Measurements from ENCODE around the gene PARD3B.

PARD3B gene

DNA sequence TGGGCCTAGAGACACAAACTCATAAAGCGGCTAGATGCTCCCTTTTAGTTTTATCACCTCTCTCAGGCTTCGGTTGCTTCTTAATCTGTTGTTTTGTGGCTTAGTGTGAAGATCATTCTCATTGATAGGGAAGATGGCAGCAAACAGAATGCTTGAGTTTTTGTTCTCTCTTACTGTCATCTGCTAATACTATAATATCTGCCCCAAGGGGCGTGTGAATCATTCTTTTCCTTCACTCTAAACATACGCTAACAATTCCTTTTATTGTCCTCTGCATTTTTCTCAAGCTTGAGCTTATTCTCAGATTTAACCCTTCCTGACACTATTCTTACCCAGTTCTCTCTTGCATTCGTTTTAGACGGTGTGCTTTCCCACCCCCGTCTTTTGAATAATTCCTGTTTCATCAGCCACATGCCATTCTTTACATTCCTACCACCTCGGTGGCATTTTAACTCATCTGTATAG lies 813.1 kb downstream of the PARD3B start:
- Histone ChIP-seq H3K27me3 (ENCODE audit: control insufficient read depth, insufficient read depth, low read length) (no peaks in the 10 kb centered on the region), H3K36me3 (ENCODE audit: control insufficient read depth, low read depth, low read length) (no peaks in the 10 kb centered on the region), H3K27ac (ENCODE audit: low read length) (peak overlapping the region; percentile 51), H3K4me3 (ENCODE audit: low read length) (peak overlapping the region; percentile 1), H3K9ac (ENCODE audit: low read length) (peak overlapping the region; percentile 11), H3K4me1 (ENCODE audit: control insufficient read depth, low read depth, low read length) (peaks cover 22% of the 10 kb centered on the region), H3K9me3 (ENCODE audit: control insufficient read depth, low read depth, low read length) (no peaks in the 10 kb centered on the region)

GRCh38 chr2:205361272-205361671 lies 816.0 kb downstream of the PARD3B start:
- Histone ChIP-seq H3K9ac (ENCODE audit: low read length) (no peak overlapping the region), H3K4me3 (ENCODE audit: low read length) (no peak overlapping the region), H3K27ac (ENCODE audit: low read length) (no peak overlapping the region), H3K36me3 (ENCODE audit: control insufficient read depth, low read depth, low read length) (no peaks in the 10 kb centered on the region), H3K9me3 (ENCODE audit: control insufficient read depth, low read depth, low read length) (no peaks in the 10 kb centered on the region), H3K27me3 (ENCODE audit: control insufficient read depth, insufficient read depth, low read length) (no peaks in the 10 kb centered on the region), H3K4me1 (ENCODE audit: control insufficient read depth, low read depth, low read length) (peaks cover 28% of the 10 kb centered on the region)

GRCh38 chr2:205361970-205362369 lies 816.7 kb downstream of the PARD3B start:
- peaks cover 28% of the 10 kb centered on the region for H3K4me1 ChIP-seq (ENCODE audit: control insufficient read depth, low read depth, low read length)
- H3K9ac ChIP-seq (ENCODE audit: low read length) = no peak overlapping the region
- no peaks in the 10 kb centered on the region for H3K36me3 ChIP-seq (ENCODE audit: control insufficient read depth, low read depth, low read length)
- H3K9me3 ChIP-seq (ENCODE audit: control insufficient read depth, low read depth, low read length) = no peaks in the 10 kb centered on the region
- H3K4me3 ChIP-seq (ENCODE audit: low read length) = no peak overlapping the region
- H3K27ac ChIP-seq (ENCODE audit: low read length) = no peak overlapping the region
- no peaks in the 10 kb centered on the region for H3K27me3 ChIP-seq (ENCODE audit: control insufficient read depth, insufficient read depth, low read length)

DNA sequence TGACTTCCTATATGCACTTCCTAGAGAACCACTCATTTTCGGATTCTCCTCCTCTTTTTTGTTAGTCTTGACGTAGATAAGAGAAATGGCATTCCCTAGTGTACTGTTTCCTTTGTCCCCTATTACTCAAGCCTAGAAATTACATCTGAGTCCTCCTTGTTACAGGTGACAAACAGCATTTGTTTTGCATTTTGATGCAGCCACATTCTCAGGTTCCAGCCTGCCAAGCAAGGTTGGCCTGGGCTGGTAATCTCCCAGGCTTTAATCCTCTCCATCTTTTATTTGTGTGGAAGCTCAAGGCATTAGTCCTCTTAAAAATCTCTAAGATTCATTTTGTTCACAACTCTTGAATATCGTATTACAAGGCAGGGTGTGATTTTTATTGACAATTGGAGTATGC lies 819.0 kb downstream of the PARD3B start:
- peaks cover 9% of the 10 kb centered on the region for H3K4me1 ChIP-seq (ENCODE audit: control insufficient read depth, low read depth, low read length)
- H3K36me3 ChIP-seq (ENCODE audit: control insufficient read depth, low read depth, low read length) = no peaks in the 10 kb centered on the region
- no peaks in the 10 kb centered on the region for H3K9me3 ChIP-seq (ENCODE audit: control insufficient read depth, low read depth, low read length)
- no peaks in the 10 kb centered on the region for H3K27me3 ChIP-seq (ENCODE audit: control insufficient read depth, insufficient read depth, low read length)
- no peak overlapping the region for H3K9ac ChIP-seq (ENCODE audit: low read length)
- H3K4me3 ChIP-seq (ENCODE audit: low read length) = no peak overlapping the region
- H3K27ac ChIP-seq (ENCODE audit: low read length) = no peak overlapping the region

DNA sequence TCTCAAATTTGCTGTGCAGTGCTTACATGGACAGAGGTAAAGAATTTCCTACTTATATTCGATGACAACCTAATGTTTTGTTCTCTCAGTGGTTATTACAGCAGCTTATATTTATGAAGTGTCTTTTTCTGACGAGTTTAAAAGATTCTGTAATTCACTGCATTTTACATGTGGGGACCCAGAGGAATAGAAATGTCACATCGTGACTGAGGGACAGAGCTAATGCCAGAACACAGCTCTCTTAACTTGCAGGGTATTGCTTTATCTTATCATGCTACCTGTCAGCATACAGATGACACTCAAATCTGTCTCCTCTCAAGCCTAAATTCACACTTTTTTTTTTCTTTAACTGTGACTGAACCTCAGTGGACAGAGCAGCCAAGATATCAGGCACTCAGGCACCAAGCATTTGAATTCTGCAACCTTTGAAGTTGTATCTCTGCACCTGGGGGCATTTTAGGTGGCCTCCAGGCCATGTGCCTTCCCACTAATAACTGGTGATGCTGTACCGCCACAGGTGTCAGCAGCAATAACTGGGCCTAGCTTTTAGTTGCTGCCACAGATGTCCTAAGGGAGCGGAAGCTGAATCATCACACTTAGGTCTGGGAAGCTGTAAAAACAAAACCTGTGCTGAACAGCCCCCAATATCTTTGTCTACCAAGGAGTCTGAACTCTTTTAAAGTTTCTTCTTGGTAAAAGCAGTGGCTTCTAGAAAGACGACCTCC lies 821.2 kb downstream of the PARD3B start:
- H3K4me1 ChIP-seq (ENCODE audit: control insufficient read depth, low read depth, low read length) = peaks cover 6% of the 10 kb centered on the region

GRCh38 chr2:205367331-205367935 lies 822.2 kb downstream of the PARD3B start:
- Histone ChIP-seq H3K9me3 (ENCODE audit: control insufficient read depth, low read depth, low read length) (no peaks in the 10 kb centered on the region), H3K36me3 (ENCODE audit: control insufficient read depth, low read depth, low read length) (no peaks in the 10 kb centered on the region), H3K4me3 (ENCODE audit: low read length) (no peak overlapping the region), H3K27me3 (ENCODE audit: control insufficient read depth, insufficient read depth, low read length) (no peaks in the 10 kb centered on the region), H3K9ac (ENCODE audit: low read length) (no peak overlapping the region), H3K4me1 (ENCODE audit: control insufficient read depth, low read depth, low read length) (peaks cover 6% of the 10 kb centered on the region), H3K27ac (ENCODE audit: low read length) (no peak overlapping the region)

More for the DNA sequence above, 821.2 kb downstream of the PARD3B start:
- Histone ChIP-seq H3K36me3 (ENCODE audit: control insufficient read depth, low read depth, low read length) (no peaks in the 10 kb centered on the region), H3K4me3 (ENCODE audit: low read length) (no peak overlapping the region), H3K27ac (ENCODE audit: low read length) (no peak overlapping the region), H3K9me3 (ENCODE audit: control insufficient read depth, low read depth, low read length) (no peaks in the 10 kb centered on the region), H3K9ac (ENCODE audit: low read length) (no peak overlapping the region), H3K27me3 (ENCODE audit: control insufficient read depth, insufficient read depth, low read length) (no peaks in the 10 kb centered on the region)

GRCh38 chr2:205369813-205370212 lies 824.5 kb downstream of the PARD3B start:
- no peaks in the 10 kb centered on the region for H3K4me1 ChIP-seq (ENCODE audit: control insufficient read depth, low read depth, low read length)

DNA sequence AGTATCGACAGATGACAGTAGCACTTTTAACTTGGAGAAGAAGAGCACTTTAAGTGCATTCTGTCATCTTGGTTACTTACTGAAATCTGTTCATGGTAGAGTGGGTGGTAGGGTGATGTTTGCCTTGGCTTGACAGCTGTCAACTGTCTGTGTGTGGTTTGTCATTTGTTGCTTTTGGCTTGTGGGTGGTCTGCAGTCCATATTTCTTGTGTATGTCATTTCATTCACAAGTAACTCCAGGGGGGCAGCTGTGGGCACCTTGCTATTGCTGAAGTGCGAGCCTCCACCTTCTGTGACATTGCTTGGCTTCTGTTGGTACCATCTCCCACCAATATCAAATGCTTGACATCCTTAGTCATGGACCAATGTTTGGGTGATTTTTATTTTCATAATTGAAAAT lies 825.5 kb downstream of the PARD3B start:
- Histone ChIP-seq H3K27ac (ENCODE audit: low read length) (no peak overlapping the region), H3K9ac (ENCODE audit: low read length) (no peak overlapping the region), H3K36me3 (ENCODE audit: control insufficient read depth, low read depth, low read length) (no peaks in the 10 kb centered on the region), H3K27me3 (ENCODE audit: control insufficient read depth, insufficient read depth, low read length) (no peaks in the 10 kb centered on the region), H3K4me3 (ENCODE audit: low read length) (no peak overlapping the region), H3K4me1 (ENCODE audit: control insufficient read depth, low read depth, low read length) (no peaks in the 10 kb centered on the region), H3K9me3 (ENCODE audit: control insufficient read depth, low read depth, low read length) (no peaks in the 10 kb centered on the region)

More at GRCh38 chr2:205369813-205370212, 824.5 kb downstream of the PARD3B start:
- H3K4me3 ChIP-seq (ENCODE audit: low read length) = no peak overlapping the region
- no peak overlapping the region for H3K27ac ChIP-seq (ENCODE audit: low read length)
- no peaks in the 10 kb centered on the region for H3K36me3 ChIP-seq (ENCODE audit: control insufficient read depth, low read depth, low read length)
- H3K9me3 ChIP-seq (ENCODE audit: control insufficient read depth, low read depth, low read length) = no peaks in the 10 kb centered on the region
- no peak overlapping the region for H3K9ac ChIP-seq (ENCODE audit: low read length)
- H3K27me3 ChIP-seq (ENCODE audit: control insufficient read depth, insufficient read depth, low read length) = no peaks in the 10 kb centered on the region

GRCh38 chr2:205372141-205372540 lies 826.9 kb downstream of the PARD3B start:
- Histone ChIP-seq H3K27ac (ENCODE audit: low read length) (no peak overlapping the region), H3K27me3 (ENCODE audit: control insufficient read depth, insufficient read depth, low read length) (no peaks in the 10 kb centered on the region), H3K9me3 (ENCODE audit: control insufficient read depth, low read depth, low read length) (no peaks in the 10 kb centered on the region), H3K36me3 (ENCODE audit: control insufficient read depth, low read depth, low read length) (no peaks in the 10 kb centered on the region), H3K4me1 (ENCODE audit: control insufficient read depth, low read depth, low read length) (no peaks in the 10 kb centered on the region), H3K9ac (ENCODE audit: low read length) (no peak overlapping the region), H3K4me3 (ENCODE audit: low read length) (no peak overlapping the region)

- Histone ChIP-seq H3K9me3 (ENCODE audit: control insufficient read depth, low read depth, low read length) (no peaks in the 10 kb centered on the region), H3K27ac (ENCODE audit: low read length) (no peak overlapping the region), H3K4me1 (ENCODE audit: control insufficient read depth, low read depth, low read length) (no peaks in the 10 kb centered on the region), H3K36me3 (ENCODE audit: control insufficient read depth, low read depth, low read length) (no peaks in the 10 kb centered on the region), H3K9ac (ENCODE audit: low read length) (no peak overlapping the region), H3K4me3 (ENCODE audit: low read length) (no peak overlapping the region), H3K27me3 (ENCODE audit: control insufficient read depth, insufficient read depth, low read length) (no peaks in the 10 kb centered on the region)
These were observed 830.5 kb downstream of the PARD3B start for GRCh38 chr2:205375461-205376448.

DNA sequence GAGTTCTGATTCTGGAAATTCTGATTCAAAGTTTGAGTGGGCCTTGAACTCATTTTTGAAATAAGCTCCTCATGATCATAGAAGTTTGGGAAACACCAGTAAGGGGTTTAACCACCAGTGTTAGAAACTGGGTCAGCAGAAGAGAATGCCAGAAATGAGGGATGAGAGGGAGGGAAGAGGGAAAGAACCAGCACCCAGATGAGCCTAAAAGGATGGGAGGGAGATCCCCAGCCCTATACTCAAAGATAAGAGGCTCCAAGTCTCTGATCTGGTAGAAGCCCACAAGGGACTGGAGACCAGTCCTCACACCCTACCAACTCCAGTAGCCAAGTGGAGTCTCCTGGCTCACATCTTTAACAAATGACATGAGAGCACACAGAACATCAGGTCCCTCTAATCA lies 832.0 kb downstream of the PARD3B start:
- no peak overlapping the region for H3K4me3 ChIP-seq (ENCODE audit: low read length)
- no peaks in the 10 kb centered on the region for H3K9me3 ChIP-seq (ENCODE audit: control insufficient read depth, low read depth, low read length)
- H3K9ac ChIP-seq (ENCODE audit: low read length) = no peak overlapping the region
- H3K36me3 ChIP-seq (ENCODE audit: control insufficient read depth, low read depth, low read length) = no peaks in the 10 kb centered on the region
- no peaks in the 10 kb centered on the region for H3K27me3 ChIP-seq (ENCODE audit: control insufficient read depth, insufficient read depth, low read length)
- H3K27ac ChIP-seq (ENCODE audit: low read length) = no peak overlapping the region
- H3K4me1 ChIP-seq (ENCODE audit: control insufficient read depth, low read depth, low read length) = no peaks in the 10 kb centered on the region

Measured in iPS-18a (cell line).